ENCODE measurements around the gene DPP9.
"Not testable (repeated sequence)": the region's sequence is repeated elsewhere in the genome, so short reads cannot be mapped to it uniquely, and the experiment has no call there.

The DPP9 gene

GRCh38 chr19:4686700-4687099 lies 36.9 kb downstream of the DPP9 start:
- H2AFZ ChIP-seq (ENCODE audit: low read depth, low read length): no peak overlapping the region
- no peaks in the 10 kb centered on the region for H3K9me3 ChIP-seq (ENCODE audit: low read length)
- H3K4me1 ChIP-seq (ENCODE audit: insufficient read depth, low read length): no peaks in the 10 kb centered on the region
- H3K4me3 ChIP-seq (ENCODE audit: low read length): no peak overlapping the region
- peaks cover 63% of the 10 kb centered on the region for H3K36me3 ChIP-seq (ENCODE audit: insufficient read depth, low read length)
- no peaks in the 10 kb centered on the region for H3K27me3 ChIP-seq (ENCODE audit: insufficient read depth, low read length)

GRCh38 chr19:4684312-4685095 lies 39.1 kb downstream of the DPP9 start:
- Histone ChIP-seq H3K9me3 (ENCODE audit: low read length) (no peaks in the 10 kb centered on the region), H3K27me3 (ENCODE audit: insufficient read depth, low read length) (no peaks in the 10 kb centered on the region), H3K4me3 (ENCODE audit: low read length) (no peak overlapping the region), H3K36me3 (ENCODE audit: insufficient read depth, low read length) (peaks cover 61% of the 10 kb centered on the region), H2AFZ (ENCODE audit: low read depth, low read length) (no peak overlapping the region), H3K4me1 (ENCODE audit: insufficient read depth, low read length) (no peaks in the 10 kb centered on the region)

- Histone ChIP-seq H3K4me3 (ENCODE audit: low read length) (no peak overlapping the region), H3K27me3 (ENCODE audit: insufficient read depth, low read length) (no peaks in the 10 kb centered on the region), H2AFZ (ENCODE audit: low read depth, low read length) (no peak overlapping the region), H3K4me1 (ENCODE audit: insufficient read depth, low read length) (no peaks in the 10 kb centered on the region), H3K9me3 (ENCODE audit: low read length) (no peaks in the 10 kb centered on the region), H3K36me3 (ENCODE audit: insufficient read depth, low read length) (peaks cover 60% of the 10 kb centered on the region)
Observed at GRCh38 chr19:4682417-4683200, 41.0 kb downstream of the DPP9 start.

- not testable (repeated sequence) for H2AFZ ChIP-seq (ENCODE audit: low read depth, low read length); H3K4me1 ChIP-seq (ENCODE audit: insufficient read depth, low read length); H3K4me3 ChIP-seq (ENCODE audit: low read length); H3K9me3 ChIP-seq (ENCODE audit: low read length); H3K27me3 ChIP-seq (ENCODE audit: insufficient read depth, low read length)
- peaks cover 60% of the 10 kb centered on the region for H3K36me3 ChIP-seq (ENCODE audit: insufficient read depth, low read length)
Observed at GRCh38 chr19:4680021-4680420, 43.6 kb downstream of the DPP9 start.

- Histone ChIP-seq H2AFZ (ENCODE audit: low read depth, low read length) (no peak overlapping the region), H3K36me3 (ENCODE audit: insufficient read depth, low read length) (peaks cover 57% of the 10 kb centered on the region), H3K4me3 (ENCODE audit: low read length) (no peak overlapping the region), H3K4me1 (ENCODE audit: insufficient read depth, low read length) (no peaks in the 10 kb centered on the region), H3K27me3 (ENCODE audit: insufficient read depth, low read length) (no peaks in the 10 kb centered on the region), H3K9me3 (ENCODE audit: low read length) (peaks cover 2% of the 10 kb centered on the region)
Observed at GRCh38 chr19:4678881-4679790, 44.5 kb downstream of the DPP9 start.

GRCh38 chr19:4676955-4677731 lies 46.5 kb downstream of the DPP9 start:
- H3K9me3 ChIP-seq (ENCODE audit: low read length): peaks cover 2% of the 10 kb centered on the region
- H3K4me1 ChIP-seq (ENCODE audit: insufficient read depth, low read length): no peaks in the 10 kb centered on the region
- H3K27me3 ChIP-seq (ENCODE audit: insufficient read depth, low read length): no peaks in the 10 kb centered on the region
- no peak overlapping the region for H2AFZ ChIP-seq (ENCODE audit: low read depth, low read length)
- H3K36me3 ChIP-seq (ENCODE audit: insufficient read depth, low read length): peaks cover 43% of the 10 kb centered on the region
- no peak overlapping the region for H3K4me3 ChIP-seq (ENCODE audit: low read length)

GRCh38 chr19:4675346-4675745 lies 48.3 kb downstream of the DPP9 start:
- H3K9me3 ChIP-seq (ENCODE audit: low read length): peaks cover 2% of the 10 kb centered on the region
- no peaks in the 10 kb centered on the region for H3K4me1 ChIP-seq (ENCODE audit: insufficient read depth, low read length)
- peaks cover 36% of the 10 kb centered on the region for H3K36me3 ChIP-seq (ENCODE audit: insufficient read depth, low read length)
- no peaks in the 10 kb centered on the region for H3K27me3 ChIP-seq (ENCODE audit: insufficient read depth, low read length)
- H2AFZ ChIP-seq (ENCODE audit: low read depth, low read length): no peak overlapping the region
- H3K4me3 ChIP-seq (ENCODE audit: low read length): no peak overlapping the region

- peaks cover 27% of the 10 kb centered on the region for H3K36me3 ChIP-seq (ENCODE audit: insufficient read depth, low read length)
- no peaks in the 10 kb centered on the region for H3K27me3 ChIP-seq (ENCODE audit: insufficient read depth, low read length)
- H2AFZ ChIP-seq (ENCODE audit: low read depth, low read length): no peak overlapping the region
- H3K4me1 ChIP-seq (ENCODE audit: insufficient read depth, low read length): peaks cover 6% of the 10 kb centered on the region
- peaks cover 2% of the 10 kb centered on the region for H3K9me3 ChIP-seq (ENCODE audit: low read length)
- no peak overlapping the region for H3K4me3 ChIP-seq (ENCODE audit: low read length)
Observed at GRCh38 chr19:4673726-4674125, 49.9 kb downstream of the DPP9 start.

- no peak overlapping the region for H2AFZ ChIP-seq (ENCODE audit: low read depth, low read length)
- H3K27me3 ChIP-seq (ENCODE audit: insufficient read depth, low read length): no peaks in the 10 kb centered on the region
- H3K4me3 ChIP-seq (ENCODE audit: low read length): no peak overlapping the region
- peaks cover 6% of the 10 kb centered on the region for H3K4me1 ChIP-seq (ENCODE audit: insufficient read depth, low read length)
- peaks cover 26% of the 10 kb centered on the region for H3K36me3 ChIP-seq (ENCODE audit: insufficient read depth, low read length)
- H3K9me3 ChIP-seq (ENCODE audit: low read length): peaks cover 2% of the 10 kb centered on the region
Observed at GRCh38 chr19:4673216-4673615, 50.4 kb downstream of the DPP9 start.

GRCh38 chr19:4671185-4671851 lies 52.3 kb downstream of the DPP9 start:
- Histone ChIP-seq H3K4me1 (ENCODE audit: insufficient read depth, low read length) (peaks cover 6% of the 10 kb centered on the region), H3K9me3 (ENCODE audit: low read length) (no peaks in the 10 kb centered on the region), H2AFZ (ENCODE audit: low read depth, low read length) (no peak overlapping the region), H3K27me3 (ENCODE audit: insufficient read depth, low read length) (no peaks in the 10 kb centered on the region), H3K36me3 (ENCODE audit: insufficient read depth, low read length) (peaks cover 20% of the 10 kb centered on the region), H3K4me3 (ENCODE audit: low read length) (no peak overlapping the region)

GRCh38 chr19:4669723-4670480 lies 53.7 kb downstream of the DPP9 start, which contains the start of gene MYDGF:
TSS of gene MYDGF (minus strand) at chr19:4670342. CDS start at chr19:4670334, 8 bp downstream.
- Histone ChIP-seq H3K27me3 (ENCODE audit: insufficient read depth, low read length) (no peaks in the 10 kb centered on the region), H3K9me3 (ENCODE audit: low read length) (no peaks in the 10 kb centered on the region), H3K4me1 (ENCODE audit: insufficient read depth, low read length) (peaks cover 6% of the 10 kb centered on the region), H2AFZ (ENCODE audit: low read depth, low read length) (peak within 1 kb of the TSS; percentile 95), H3K4me3 (ENCODE audit: low read length) (peak within 1 kb of the TSS; percentile 95), H3K36me3 (ENCODE audit: insufficient read depth, low read length) (peaks cover 24% of the 10 kb centered on the region)
